HG03558 (cell line): ENCODE results near the gene KCNN3.

Source experiments
- ATAC-seq: cut with Tn5 transposase; IDR thresholded peaks from one replicate; pipeline ENCODE4 v1.9.1; 2021; ENCODE audit warnings: moderate number of reproducible peaks; ENCODE audit not compliant: unreplicated experiment; ENCODE audit errors: extremely low read depth

The KCNN3 gene

DNA sequence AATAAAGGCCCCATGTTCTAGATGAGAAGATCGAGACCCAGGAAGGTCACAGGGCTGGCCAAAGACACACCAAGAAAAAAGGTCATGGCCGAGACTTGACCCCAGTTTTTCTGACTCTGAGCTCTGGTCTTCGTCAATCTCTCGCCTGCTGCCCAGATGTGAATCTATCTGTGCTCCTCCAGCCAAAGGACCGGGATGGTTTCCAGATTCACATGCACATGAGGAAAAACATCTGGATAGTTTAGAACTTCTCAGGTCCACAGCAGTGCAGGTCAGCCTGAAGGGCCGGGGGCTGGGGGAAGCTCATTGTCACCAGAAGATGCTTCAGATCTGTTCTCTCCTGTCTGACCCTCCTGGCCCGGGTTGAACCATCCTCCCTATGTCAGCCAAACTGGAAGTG is 49.0 kb downstream of the KCNN3 start:
- no peak for ATAC-seq

DNA sequence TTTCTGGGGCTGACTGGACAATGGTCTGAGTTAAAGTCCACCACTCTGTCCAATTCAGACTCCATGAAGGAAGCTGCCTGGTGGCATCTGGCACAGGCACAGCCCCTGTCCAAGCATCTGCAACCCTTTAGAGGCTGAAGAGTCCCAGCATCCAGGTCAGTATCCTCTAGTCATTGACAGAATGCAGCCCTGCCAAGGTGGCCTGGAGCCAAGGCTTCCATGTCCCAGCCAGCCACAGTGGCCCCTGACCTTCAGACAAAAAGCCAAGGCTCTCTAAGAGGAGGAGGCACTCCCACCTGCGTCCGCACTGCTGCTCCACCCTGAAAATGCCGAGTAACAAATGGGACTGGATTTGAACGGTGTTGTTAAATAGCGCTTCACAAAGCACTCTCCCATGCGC is 49.4 kb downstream of the KCNN3 start:
- no peak for ATAC-seq

DNA sequence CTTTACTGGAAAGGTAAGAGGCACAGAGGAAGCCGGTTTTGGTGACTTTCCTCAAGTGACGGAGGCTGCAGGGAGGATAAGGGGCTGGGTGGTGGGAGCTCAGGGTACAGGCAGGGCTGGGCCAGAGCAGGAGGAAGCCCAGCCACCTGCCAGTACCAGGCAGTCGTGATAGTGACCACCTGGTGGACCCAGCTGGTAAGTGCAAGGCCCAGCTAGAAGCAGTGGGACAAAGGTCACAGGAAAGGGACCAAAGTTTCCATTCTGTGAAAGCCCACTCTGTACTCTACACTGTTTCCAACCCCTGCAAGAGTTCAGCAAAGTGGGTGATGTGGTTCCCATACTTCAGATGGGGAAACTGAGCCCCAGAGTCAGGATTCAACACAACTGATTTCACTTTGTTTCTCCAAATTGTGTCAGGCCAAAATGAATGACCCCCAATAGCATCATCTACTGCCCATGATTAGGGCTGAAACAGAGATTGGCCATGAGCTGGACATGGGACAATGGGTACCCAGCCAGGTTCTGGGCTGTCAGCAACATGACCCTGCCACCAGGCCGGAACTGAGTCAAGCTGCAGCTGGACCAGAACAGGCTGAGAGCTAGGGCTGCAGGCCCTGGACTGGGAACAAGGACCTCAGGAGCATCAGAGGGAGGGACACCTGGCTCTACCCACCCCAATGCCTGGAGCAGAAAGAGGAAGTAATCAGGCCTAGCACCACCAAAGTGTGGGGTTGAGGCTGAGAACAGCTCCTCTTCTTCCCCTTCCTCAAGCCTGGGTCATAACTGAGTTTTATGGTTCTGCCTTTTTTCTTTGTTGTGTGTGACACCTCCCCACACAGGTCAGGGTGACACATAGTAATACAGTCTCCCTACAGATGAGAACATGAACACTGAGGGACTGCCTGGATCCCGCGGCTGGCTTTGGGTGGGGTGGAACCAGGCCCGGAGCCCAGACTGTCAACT is 50.2 kb downstream of the KCNN3 start:
- ATAC-seq: no peak

DNA sequence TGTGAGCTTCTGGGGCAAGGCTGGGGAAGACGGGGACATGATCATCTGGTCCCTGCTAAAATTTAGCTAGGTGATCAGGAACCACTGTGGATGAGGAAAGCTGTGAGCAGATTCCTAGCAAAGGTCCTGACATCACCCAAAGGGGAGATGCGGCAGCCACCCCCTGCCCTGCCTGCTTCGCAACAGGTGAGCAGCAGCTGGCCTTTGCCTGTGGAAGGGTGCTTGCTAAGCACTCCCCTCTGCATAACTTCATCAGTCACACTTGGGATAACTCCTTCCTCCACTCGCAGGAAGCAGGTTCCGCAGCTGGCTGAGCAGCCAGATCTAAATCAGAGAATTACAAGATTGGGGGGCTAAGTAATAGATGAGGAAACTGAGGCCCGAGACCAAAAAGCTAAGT is 51.2 kb downstream of the KCNN3 start:
- ATAC-seq: no peak

DNA sequence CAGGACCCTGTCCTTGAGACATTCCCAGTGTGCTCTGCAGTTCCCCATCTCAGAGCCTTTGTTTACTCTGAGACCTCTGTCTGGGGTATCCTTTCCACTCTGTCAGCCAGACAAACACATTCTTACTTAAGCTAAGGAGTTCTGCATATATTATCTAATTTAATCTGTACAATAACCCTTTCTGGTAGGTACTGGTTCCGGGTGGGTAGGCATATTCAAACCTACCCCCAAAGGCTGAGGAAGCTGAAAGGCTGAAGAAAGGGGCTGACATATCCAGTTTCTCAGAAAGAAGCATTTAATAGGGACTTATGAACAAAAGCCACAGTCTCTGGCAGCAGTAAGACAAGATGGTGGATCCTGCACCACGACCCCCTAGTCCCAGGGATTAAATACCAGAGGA is 53.1 kb downstream of the KCNN3 start:
- no peak for ATAC-seq

DNA sequence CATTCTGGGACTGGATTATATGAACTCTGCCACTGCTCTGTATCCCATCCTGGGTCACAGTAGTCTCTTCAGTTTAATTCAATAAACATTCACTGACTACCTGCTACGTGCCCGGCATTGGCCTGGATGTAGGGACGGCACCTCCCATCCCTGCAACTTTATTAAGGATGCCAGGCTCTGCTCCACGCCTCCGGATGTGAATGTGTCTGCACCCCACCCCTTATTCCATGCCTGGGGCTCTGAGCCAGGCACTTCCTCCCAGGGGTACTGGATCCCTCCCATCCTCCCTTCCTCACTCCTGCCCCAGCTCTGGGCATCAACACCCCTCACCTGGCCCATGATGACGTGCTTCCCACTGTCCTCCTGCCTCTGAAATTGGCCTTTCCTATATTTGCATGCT is 53.7 kb downstream of the KCNN3 start:
- no peak for ATAC-seq

DNA sequence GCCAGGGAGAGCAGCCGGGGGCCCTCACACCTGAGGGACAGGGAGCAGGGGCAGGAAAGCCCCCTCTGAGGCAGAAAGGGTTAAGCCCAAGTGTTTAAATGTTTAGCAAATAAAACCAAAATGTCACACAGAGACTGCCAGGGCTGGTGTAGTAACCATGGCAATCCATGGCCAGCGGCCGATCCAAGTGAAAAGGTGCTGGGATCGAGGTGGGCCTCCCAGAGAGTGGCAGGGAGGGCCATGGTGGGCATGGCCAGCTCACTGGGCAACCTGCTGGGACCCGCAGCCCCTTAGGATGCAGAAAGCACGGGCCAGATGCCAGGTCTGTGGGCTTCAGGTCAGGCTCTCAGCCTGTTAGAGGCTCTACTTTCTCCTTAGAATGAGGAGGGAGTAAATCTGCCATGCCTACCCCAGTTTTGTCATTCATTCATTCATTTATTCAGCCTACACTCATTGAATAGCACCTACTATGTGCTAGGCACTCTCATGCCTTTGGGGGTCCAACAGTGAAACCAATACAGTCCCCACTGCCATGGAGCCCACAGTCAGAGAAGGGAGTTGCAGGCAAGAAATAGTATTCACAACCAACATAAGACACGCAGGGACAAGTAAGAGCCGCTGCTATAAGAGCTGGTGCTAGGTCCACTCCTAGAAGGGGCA is 56.1 kb downstream of the KCNN3 start:
- ATAC-seq: no peak

DNA sequence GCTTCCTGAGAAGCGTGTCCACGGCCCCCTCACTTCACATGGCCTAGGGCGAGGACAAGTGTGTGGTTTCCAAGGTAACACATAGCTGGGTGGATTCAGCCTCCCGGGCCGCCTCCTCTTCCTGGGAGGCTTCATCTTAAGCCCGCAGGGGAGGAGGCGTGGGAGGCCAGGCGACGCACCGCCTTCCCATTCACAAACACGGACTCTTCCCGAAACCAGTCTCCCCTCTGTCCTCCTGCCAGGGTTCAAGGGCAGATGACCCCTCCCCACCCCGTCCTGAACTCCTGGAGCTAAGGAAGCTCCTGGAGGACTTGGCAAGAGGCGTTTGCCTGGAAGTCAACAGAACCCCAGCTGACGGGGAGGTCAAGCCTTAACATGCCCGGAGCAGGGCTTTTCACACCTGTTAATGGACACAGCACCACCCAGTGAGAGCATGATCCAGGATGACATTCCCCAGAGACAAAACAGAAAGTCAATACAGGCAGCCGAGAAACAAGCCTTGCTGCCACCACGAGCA is 56.7 kb downstream of the KCNN3 start:
- no peak for ATAC-seq

DNA sequence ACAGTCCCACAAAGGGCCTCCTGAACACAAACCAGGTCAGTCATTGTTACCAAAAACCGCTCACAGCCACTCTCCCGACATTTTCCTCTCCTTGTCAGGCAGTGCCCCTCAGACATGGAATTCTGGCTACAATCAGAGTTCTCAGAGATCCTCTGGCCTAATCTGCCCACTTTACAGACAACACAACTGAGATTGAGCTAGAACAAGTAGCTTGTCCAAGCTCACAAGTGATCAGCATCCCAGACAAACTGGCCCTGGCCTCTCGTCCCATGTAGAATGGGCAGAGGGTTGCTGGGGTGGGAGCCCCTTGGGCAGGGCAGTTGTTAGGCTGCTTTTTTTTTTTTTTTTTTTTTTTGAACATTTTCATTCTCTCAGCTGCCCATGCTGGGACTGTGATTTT is 57.2 kb downstream of the KCNN3 start:
- no peak for ATAC-seq

DNA sequence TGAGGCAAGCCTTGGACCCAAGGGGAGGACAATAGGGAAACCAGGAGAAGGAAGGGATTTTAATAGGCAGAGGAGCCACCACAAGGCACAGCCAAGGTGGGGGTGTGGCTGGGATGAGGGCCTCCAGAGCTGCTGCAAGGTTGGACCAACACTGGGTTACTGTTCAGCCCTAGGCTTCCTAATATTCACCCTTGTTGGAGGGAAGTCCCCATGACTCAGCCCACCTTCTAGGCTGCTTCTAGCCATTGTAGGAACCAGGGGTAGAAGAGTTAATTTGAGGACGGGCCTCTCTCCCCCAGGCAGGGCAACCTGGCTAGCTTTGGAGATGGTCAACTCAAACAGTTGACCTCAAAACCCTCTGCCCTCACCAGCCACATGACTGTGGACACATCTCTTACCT is 59.5 kb downstream of the KCNN3 start:
- no peak for ATAC-seq

DNA sequence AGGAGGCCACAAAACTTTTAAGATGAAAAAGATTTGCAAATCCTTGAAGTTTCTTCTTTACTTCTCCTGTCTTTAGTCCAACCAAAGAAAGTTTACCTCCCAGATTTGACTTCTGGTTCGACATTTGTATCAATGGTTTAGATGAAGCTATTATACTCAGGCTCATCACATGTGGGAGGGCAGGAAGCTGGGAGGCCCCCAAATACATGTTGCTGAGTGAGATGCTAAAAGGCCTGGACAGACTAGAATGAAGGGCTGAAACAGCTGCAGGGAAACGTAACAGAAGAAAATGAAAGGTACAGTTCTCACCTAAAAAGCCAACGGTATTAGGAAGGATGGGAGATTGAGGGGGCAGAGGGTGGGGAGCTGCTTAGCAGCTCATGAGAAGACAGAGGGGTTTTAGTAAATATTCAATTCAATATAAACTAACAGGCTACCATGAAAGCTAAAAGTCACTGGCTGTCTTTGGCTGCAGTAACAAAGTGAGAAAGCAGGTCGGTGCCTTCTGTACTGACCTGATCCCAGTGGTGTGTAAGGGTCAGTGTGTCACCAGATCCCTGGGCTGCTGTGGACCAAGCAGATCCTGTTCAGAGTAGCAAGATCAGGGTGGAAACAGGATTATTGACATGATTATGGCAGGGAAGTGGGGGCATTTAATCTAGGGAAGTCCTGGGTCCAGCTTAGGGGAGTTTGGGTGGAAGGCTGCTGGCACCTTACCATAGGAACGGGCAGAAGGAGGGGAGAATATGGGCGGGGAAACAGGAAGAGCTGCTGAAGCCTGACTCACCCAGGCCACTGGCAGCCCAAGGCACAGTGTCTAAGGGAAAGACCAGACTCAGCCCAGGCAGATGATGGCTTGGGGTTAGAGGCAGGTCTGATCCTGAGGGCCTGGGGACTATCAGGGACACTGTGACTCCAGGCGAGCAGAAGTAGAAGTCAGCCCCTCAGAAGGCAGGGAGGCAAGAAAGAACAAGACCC is 60.4 kb downstream of the KCNN3 start:
- no peak for ATAC-seq

DNA sequence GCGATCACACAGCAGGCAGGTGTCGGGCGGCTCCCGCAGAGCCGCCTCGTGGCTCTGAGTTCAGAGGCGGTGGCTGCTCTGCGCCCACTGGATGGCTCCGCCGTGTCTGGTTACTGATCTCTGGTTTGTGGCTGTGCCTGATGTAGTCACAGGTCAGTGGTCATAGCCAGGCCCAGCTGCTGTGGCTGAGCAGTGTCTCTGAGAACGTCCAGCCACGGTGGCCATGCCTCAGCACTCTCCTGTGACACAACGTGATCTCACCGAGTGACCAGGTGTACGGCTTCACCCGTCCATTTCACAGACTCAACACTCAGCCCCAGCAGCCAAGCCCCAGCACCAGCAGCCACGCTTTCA is 61.2 kb downstream of the KCNN3 start:
- no peak for ATAC-seq

DNA sequence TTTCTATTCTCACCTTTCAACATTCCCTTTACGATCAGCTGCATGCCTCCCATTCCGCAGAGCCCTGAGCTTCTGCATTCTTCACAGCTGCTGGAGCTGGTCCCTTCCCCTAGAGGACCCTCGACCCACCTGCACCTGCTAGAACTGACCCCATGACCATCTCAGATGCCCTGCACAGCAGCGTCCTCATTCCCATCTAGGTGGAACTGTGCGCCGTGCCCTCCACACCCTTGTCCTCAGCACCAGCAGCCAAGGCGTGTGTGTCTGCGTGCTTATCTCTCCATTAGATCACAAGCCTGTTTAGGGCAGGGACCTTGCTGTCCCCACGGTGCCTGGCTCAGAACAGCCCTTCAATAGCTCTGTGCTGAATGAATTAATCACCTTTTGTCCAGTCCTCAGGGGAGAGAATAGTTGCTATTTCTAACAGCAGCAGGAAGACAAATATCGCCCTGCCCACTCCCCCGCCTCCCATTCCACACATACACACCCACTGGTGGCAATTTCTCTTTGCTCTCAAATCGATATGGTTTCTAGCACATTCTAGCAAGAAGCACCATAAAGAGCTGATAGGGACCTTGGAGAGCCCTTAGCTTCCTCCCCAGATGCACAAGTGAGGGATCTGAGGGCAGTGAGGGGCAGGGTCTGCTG is 61.7 kb downstream of the KCNN3 start:
- no peak for ATAC-seq

DNA sequence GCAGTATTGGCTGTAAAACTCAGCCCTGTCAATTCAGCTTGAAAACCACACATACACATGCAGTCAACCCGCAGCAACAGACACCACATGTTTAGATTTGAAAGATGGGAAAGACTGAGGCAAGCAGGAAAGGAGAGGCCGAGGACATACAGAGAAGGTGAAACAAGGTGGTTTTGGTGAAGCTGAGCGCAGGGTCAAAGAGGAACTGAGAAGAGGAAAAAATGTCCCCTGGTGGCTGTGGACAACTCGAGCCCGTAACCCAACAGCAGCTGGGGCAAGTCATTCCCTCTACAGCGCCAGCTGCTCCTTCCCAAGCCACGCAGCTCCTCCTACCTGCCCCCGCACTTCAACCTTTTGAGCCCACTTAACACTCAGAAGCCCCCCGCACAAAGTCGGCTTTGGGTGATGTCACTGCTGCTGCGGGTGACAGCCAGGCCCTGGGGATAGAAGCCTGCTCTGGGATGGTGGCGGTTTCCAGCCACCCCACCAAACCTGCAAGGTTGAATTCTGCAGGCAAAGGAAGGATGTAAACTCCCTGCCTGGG is 63.0 kb downstream of the KCNN3 start:
- no peak for ATAC-seq

DNA sequence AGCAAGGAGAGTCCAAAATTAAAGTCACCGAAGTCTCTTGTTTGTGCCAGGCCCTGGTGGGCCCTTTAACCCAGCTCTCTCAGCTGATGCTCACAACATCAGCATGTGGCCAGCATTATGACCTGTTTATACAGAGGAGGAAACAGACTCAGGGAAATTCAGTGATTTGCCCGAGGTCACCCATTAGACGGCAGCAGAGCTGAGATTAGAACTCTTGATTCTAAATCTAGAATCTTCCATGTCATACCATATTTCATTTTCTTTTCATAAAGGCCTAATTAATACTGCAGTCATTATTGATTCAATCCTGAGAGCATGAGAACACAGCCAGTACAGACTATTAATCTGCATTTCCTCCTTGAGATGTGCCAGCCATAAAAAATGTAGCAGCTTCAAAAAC is 63.7 kb downstream of the KCNN3 start:
- no peak for ATAC-seq

DNA sequence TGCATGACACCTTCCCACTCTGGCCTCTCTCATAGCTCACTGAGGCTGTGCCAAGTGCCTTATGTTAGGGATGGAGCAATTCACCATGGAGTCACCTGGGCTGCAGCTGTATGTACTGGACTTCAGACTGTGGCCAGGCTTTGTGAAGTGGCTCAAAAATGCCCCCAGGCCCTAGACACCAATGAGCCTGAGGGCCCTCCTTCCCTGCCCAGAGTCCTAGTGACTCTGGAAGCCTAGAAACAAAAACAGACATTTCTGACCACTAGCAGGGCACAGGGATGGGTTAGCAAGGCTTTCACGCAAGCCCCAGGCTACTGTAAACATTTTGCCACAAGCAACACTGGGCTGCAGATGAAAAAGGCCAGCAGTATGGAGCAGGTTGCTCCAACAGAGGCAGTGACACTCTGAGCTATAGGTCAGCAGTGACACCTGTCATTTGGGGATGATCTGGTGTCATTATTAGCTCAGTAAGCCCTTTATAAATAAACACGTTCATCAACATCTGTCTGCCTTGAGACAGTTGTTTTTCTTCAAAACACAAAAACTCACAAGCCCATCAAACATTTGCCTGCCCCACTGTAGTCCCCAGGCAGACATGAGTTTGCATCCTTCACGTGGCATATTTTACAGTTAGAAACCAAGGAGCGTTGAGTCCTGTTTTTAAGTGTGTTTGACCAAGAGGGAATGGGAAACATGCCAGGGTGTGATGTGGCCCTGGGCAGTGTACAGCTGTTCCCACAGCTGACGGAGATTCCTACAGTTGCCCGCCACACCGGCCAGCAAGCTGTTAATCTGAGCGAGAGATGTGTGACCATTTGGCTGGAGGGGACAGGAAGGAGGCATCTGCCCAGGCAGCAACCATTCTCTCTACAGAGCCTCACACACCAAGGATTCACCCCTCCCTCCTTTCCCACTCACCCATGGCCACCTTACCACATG is 66.8 kb downstream of the KCNN3 start:
- ATAC-seq: no peak

DNA sequence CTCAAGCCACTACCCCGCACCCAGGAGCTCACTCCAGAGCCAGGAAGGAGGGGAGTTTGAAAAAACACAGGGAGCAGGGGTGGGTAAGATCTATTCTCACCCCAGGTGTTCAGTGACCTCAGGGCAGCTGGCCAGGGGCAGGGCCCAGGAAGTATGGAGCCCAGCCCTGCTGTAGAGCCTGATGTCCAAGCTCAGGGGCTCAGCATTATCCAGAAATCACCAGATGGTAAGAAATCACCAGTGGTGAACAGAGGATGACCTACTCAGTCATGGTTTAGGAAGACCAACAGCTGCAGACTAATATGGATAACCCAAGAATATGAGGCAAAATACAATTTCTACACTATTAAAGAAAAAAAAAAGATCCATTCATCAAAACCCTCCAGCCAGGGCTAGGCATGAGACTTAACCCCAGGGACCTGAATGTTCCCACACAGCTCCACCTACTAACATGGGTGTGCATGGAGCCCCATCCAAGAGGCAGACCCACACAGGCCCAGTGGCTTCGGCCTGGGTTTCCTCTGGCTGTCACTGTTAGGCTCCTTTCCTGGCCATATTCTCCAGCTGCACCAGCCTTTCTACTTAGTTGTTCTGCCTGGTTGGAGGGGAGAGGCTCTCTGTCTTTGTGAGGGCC is 67.6 kb downstream of the KCNN3 start:
- ATAC-seq: no peak
